AML-193 (cell line): ENCODE measurements around the gene RAB7A.
A peak's percentile ranks its signal among the peaks of the same experiment; 100 is the strongest.
"Not testable (repeated sequence)": the region's sequence is repeated elsewhere in the genome, so short reads cannot be mapped to it uniquely, and the experiment has no call there.

Experiments
- DNase-seq, 2 experiments: peaks; one replicate each; lab custom pipeline; 2025; lab: John Stamatoyannopoulos, UW

The RAB7A gene

DNA sequence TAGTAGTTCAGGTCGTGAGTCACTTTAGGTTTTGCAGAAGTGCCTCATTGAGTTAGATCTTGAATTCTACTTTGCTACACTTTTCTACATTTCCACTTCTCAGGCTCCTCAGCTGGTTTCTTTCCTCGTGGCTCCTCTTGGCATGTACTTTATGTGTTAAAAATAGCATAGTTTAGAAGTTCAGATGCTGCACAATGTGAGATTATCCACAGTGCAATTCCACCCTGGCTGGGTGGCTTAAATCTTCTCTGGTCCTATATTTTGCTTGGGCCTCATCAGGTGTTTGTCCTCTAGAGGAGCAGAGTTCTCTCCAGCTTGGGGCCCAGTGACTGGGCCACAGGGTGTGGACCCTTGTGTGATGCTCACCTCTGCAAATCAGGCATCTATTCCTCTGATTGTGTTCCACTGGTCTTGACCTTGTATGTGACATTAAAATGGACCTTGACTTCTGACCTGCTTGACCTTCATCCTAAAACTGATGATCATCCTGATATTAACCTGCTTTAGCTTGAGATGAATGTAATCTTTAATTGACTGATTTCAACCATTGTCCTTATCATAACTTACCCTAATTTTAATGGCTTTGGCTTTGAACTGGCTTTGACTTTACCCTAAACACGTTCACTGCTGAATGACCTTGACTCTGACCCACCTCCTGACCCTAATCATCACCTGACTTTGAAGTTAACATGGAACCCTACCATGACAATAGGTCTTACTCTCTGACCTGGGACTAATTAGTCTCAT lies 89.5 kb downstream of the RAB7A start:
- DNase-seq = no peak

DNA sequence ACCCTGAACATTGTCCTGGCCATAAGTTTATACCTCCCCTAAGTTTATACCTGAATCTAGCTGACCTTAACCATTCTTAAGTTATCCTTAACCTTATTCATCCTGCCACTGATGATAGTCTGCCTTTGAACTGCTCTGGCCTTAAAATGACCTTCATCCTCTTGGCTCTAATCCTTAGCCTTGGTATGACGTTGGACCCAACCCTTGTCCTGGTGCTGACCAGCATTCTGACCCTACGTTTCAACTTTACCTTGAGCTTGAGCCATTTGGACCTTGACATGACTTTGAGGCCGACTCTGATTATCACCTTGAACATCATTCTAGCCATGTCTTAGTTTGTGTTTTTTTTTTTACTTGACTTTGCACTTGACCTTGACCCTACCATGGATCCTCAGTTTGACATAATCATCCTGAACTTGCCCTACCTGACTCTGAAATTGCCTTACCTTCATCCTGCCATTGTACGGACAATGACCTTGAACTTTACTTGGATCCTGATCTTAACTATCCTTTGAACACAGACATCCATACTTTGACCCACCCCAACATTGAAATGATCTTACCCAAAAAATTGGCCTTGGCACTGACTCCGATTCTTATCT lies 92.3 kb downstream of the RAB7A start:
- DNase-seq = no peak

DNA sequence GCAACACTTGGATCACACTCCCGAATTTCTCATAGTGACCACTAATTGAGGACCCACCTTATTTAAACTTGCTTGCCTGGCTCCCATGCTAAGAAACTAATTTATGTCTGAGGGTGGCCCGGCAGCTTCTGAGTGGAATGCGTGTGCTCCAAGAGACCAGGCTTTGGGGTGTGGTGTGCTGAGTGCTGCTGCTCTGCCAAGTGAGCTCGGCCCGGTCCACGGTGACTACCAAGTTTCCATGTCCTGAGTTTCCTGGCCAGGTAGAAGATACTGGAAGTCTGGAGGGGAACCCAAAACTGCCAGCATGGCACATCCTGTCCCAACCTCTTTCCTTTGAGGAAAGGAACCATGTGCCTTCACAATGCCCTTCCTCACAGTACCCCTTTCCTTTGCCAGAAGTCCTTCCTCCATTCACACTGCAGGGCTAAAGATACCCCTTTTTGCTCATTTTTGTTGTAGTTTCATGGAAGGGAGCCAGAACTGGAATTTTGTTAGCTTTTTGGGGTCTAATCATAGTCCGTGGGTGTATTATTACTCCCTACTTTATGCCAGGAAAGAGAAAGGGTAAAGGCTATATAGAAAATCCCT lies 94.4 kb downstream of the RAB7A start:
- DNase-seq = no peak

DNA sequence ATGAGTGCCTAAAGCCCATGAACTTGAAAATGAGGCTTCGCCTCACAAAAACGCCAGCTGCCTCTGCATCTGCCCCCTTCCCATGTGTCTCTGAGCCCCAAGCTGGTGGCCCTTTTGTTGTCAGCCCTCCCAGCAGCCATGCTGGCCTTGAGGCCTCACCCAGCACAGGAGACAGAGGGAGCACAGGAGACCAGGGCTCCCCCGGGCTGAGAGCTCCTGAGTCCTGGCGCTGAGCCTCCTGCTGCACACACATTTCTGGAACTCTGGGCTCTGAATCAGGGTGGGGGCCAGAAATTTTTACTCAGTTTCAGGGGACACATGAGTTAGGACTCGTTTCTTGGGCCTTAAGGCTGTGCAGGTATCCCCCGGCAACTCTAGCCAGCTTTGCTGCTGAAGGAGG lies 97.0 kb downstream of the RAB7A start:
- no peak for DNase-seq

DNA sequence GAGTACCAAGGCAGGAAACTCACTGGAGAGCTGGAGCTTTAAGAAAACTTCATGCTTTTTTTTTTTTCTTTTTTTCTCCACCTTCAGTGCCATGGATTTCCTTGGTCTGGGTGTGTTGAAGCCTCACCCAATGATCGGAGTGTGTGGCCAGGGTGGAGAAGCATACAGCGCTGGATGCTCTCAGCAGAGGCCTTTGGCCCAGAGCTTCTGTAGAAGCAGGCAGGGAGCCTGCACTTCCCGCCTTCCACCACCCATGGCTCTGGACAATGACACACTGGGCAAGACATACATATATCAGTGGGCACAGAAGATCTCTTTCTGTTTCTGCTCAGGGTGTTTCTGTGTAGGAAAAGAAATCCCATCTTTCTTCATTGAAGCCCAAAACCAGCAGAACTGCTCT lies 97.6 kb downstream of the RAB7A start:
- no peak for DNase-seq

DNA sequence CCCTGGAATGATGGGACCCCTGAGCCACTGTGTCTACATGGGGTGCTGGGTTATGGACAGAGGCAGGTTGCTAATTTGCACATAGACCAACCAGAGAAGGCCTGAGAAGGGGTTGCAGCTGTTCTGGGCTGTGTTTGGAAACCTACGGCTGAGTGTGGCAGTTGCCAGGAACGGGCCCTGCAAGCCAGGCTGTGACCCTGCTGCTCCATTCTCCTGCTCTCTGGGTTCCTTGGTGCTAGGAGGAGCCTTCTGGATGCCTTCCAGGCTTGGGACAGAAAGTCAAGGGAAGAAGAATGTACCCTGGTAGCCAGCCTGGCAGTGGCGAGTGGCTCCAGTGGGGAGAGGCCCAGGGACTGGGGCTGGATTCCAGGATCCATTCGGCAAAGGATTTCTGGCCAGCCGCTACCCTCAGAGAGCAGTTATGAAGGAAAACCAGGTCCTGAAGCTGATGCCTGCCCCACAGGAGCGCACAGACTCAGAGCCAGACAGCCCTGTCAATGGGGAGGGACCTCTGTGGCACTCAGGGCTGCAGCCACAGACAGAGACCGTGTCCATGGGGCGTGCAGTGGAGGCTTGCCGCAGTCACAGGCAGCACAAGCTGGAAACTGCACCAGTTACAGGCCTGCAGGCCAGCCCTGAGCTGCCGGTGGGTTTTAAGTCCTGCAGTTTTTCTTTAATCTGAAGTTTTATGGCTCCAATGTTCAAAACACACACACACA lies 98.3 kb downstream of the RAB7A start:
- DNase-seq = no peak

DNA sequence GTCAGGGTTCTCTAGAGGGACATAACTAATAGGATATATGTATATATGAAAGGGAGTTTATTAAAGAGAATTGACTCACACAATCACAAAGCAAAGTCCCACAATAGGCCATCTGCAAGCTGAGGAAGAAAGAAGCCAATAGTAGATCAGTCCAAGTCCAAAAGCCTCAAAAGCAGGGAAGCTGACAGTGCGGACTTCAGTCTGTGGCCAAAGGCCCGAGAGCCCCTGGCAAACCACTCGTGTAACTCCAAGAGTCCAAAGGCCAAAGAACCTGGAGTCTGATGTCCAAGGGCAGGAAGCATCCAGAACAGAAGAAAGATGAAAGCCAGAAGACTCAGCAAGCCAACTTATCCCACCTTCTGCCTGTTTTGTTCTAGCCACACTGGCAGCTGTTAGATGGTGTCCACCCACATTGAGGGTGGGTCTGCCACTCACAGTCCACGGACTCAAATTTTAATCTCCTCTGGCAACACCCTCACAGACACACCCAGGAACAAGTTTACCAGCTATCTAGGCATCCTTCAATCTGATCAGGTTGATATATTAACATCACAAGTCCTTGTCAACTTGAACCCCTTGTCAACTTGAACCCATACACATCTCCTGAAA lies 99.2 kb downstream of the RAB7A start:
- DNase-seq = no peak

DNA sequence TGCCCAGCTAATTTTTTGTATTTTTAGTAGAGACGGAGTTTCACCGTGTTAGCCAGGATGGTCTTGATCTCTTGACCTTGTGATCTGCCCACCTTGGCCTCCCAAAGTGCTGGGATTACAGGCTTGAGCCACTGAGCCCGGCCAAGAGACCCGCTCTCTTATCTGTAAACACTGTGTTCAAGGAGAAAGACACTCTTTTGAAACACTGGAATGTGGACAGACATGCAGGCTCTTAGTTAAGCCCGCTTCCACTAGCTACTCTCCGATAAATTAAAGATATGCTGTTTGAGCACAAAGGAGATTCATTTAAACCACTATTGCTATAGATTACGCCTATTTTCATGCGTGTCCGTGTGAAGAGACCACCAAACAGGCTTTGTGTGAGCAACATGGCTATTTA lies 103.1 kb downstream of the RAB7A start:
- not testable (repeated sequence) for DNase-seq

DNA sequence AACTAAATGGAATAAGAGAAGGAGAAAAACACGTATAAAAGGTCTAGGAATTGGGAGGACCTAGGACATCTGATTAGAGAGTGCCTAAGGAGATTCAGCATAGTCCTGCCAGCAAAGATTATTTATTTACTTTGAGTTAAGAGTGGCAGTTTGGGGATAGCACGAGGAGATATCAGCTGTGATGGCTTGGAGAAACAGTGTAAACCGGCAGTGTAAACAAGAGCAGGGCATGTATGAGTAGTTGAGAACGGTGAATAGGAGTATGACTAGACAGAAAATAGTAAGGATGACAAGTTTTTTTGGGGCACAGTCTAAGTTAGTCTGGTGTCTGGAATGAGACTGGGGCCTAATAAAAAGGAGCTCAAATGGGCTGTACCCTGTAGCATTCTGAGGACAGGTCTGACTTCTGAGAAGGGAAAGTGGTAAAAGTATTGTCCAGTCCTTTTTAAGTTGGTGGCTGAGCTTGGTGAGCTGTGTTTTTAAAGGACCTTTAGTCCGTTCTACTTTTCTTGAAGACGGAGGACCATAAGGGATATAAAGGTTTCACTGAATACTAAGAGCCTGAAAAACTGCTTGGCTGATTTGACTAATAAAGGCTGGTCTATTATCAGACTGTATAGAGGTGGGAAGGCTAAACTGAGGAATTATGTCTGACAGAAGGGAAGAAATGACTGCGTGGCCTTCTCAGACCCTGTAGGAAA lies 104.1 kb downstream of the RAB7A start:
- DNase-seq = not testable (repeated sequence)

DNA sequence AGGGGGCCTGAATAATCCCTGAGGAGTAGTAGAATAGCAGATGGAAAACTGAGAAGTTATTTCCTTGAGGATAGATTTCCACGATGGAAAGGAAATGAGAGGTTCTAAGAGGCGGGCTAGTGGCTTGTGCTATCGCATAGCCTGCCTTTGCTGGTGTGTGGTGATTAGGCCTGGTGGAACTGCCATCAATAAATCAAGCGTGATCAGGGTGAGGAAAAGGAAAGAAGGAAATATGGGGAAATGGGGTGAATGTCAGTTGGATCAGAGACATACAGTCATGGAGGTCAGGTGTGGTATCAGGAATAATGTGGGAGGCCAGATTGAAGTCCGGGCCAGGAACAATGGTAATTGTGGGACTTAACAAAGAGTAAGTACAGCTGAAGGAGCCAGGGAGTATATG lies 104.8 kb downstream of the RAB7A start:
- not testable (repeated sequence) for DNase-seq

DNA sequence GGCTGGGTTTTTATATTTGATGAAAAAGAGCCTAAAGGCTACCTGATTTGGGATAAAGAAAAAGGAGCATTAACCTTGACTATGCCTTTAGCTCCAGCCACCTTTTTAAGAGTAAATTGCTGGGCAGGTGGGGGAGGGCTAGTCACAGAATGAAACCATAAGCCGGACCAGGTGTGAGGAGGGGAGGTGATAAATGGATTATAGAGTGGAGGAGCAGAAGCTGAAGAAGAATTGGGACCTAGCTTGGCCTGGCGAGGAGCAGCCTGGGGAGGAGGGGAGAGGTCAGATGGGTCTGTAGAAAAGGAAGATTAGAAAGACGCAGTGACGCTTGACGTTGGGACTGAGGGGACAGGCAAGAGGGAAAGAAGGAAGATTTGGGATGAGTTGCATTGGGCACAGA lies 107.0 kb downstream of the RAB7A start:
- DNase-seq = not testable (repeated sequence)

DNA sequence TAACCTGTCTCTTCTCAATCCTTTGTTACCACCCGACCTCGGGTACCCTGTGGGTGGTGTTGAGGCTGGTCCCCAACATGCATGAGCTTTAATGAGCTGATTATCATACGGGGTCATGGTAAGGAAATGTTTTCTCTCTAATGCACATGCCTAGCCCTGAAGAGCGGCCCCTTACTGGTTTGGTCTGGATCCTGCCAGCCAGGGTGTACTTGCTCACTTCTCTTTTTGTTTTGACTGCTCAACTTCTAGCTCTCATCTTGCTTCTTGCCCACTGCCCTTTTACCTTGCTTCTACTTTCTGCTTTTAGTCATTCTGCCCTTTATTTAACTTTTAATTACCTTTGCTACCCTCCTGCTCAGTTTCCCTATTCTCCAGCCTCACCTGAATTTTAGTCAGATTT lies 109.1 kb downstream of the RAB7A start:
- DNase-seq = no peak

DNA sequence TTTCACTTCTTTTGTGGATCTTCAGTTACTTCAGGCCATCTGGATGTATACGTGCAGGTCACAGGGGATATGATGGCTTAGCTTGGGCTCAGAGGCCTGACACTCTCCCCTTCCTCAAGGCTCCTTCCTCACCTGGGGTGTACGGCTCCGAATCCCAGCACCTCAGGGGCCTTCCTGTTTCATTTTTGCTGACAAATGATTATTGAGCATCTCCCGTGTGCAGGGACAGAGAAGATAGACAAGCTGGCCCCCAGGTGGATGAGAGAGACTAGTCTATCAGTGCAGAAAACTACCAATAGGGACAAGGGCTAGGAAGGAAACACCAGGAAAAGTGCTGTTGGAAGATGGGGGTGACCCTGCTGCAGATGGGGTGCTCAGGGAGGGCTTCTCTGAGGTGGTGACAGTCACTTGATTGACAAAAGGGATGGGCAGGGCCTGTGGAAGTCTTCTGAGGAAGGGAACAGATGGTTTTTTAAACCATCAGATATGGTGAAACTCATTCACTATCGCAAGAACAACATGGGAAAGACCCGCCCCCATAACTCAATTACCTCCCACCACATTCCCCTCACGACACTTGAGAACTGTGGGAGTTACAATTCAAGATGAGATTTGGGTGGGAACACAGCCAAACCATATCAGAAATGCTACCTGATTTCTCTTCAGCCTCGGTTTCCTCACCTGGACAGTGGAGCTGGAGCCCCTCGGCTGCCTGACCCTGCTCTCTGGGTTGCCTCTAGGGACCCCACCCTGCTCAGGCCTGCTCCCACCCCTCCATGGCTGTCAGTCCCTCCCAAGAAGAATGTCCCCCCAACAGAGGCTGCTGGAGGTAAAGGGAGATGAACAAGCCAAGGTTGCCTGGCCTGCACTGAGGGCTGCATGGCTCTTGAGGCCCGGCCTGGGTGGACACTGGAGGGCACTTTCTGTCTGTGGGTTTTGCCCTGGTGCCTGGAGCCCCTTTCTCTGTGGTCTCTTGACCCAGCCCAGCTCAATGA lies 116.2 kb downstream of the RAB7A start:
- DNase-seq = no peak

DNA sequence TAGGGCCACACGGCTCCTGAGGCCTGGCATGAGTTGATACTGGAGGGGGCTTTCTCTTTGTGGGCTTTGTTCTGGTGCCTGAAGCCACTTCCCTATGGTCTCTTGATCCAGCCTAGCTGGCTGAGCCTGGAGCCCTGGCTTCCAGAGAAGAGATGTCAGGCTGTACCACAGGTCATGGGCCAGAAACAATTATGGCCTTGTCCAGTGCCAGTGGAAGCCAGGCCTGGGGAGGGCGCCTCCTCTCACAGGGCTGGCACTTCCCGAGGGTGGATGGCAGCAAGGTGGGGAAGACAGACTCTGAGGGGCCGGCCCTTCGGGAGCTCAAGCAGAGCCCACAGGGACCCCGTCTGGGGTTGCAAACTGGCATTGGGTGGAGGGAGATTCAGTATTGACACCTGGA lies 118.5 kb downstream of the RAB7A start:
- no peak for DNase-seq

DNA sequence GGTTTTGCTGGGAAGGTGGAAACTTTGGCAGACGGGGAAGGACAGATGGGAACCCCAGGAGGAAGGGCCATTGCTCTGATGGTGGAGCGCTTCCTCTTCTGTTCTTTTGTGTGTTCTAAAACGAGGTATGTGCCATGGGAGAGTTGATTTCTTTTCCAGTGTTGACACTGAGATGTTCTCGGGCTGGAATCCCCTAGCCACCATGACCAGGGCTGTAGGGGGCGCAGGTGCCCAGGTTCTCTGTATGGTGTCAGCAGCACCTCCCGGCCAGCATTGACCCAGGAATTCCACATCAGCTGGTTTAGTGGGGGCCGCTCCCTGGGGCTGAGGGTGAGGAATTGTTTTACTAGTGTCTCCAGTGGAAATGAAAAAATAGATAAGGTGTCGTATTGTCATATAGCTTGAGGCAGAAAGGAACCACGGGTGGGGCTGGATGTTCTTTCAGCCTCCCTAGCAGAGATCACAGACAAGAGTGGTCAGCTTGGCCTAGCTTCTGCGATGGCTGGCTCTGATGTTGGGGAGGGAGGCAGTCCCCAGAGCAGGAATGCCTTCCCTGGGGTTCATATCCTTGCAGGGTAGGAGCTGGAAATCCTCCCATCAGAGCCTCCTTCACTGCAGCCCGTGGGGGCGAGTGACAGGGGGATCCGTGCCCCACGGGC lies 119.3 kb downstream of the RAB7A start:
- no peak for DNase-seq

DNA sequence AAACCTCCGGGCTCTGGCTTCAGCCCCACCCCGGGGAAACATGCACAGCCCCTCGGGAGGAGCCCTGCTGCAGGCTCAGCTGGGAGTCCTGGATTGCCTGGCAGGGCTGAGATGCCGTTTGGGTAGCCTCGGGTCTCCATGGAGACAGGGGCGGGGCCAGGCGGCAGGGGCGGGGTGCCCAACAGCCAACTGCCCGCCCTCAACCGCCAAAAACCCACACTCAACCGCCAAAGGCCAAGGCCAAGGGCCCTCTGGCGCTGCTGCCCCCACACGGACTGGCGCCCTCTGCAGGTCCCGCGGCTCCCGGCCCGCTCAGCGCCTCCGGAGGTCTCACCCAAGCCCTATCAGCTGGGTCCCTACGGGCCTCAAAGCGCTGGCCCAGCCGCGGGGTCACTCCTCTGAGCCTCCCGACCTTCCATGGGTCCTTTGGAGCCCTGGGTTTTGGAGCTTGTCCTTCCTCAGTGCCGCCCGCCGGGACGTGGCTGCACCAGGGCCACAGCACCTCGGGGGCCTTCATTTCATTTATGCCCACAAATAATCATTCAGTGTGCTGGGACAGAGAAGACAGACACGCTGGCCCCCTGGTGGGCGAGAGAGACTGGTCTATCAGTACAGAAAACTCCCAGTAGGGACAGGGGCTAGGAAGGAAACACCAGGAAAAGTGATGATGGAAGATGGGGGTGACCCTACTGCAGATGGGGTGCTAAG lies 119.9 kb downstream of the RAB7A start:
- peak; percentile 94 to 96 for DNase-seq

DNA sequence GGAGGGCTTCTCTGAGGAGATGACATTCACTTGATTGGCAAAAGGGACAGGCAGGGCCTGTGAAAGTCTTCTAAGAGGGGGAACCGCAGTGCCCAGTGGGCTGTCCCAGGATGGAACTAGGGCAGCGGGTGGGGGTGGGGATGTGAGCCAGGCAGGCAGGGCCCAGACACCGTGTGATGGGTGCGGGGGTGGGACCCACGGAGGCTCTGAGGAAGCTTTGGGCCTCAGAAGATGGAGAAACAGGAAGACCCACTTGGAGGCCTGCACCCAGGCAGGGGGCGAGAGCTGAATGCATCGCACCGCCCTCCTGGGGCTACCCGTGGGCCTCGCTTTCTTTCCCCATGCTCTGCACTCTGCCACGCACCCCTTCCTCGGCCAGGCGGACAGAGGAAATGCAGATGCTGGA lies 120.5 kb downstream of the RAB7A start:
- peak in 1 of 2 experiments; percentile 45 for DNase-seq

DNA sequence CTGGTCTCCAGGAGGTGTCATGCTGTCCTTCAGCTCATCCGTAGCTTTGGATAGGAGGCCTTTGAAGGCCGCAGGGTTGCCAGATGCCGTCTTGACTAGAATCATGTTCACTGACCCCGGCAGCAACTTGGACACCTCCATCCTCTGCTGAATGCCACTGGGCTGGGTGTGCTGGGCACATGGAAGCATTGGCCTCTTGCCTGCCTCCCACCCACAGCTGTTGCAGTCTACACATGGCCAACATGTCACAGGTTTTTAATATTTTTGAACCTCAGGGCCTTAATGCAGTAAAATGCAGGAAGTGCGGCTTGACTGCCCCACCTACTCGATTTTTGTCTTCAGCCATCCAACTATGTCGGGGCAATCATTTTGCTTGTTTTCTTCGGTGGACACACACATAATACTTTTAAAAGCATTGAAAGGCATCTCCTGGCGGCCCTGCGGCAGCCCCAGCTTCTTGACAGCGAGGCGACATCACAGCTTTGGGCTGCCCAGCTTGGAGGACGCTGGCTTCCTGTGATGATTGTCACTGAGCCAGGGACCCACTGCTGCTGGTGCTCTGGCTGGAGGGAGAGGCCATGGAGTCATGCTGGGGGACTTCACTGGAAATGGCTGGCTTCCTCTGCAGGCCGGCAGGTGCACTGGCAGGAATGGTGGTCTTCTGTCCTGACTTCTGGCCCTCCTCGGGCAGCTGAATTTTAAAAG lies 121.8 kb downstream of the RAB7A start:
- no peak for DNase-seq

DNA sequence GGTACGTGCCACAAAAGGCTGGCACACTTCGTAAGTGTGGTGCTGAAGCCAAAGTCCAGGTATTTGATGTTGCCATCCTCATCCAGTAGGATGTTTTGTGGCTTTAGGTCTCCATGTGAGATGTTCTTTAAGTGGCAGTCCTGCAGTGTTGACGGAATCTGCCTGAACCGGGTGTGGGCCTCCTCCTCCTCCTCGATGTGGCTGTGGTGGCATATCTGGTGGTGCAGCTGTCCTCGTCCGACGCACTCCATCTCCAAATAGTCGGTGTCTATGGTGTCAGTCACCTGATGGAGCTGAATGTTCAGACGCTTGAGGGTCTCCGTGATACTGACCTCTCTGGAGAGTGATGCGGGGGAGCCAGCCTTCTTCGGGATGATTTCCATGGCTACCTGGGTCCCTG lies 123.0 kb downstream of the RAB7A start:
- DNase-seq = no peak
